ENCODE measurements around the gene EFCAB9.

Gene EFCAB9

GRCh38 chr5:172171118-172171517, 22.9 kb upstream of the EFCAB9 start:
- DNase-seq: no peak
- H3K36me3 ChIP-seq: no peaks in the 10 kb centered on the region
- no peaks in the 10 kb centered on the region for H3K9me3 ChIP-seq
- peaks cover 0 to 9% (median 4%) of the 10 kb centered on the region in 4 donors for H3K4me1 ChIP-seq
- no peak overlapping the region for H3K4me3 ChIP-seq
- H3K27ac ChIP-seq: no peak overlapping the region
- no peak for TF ChIP-seq CTCF (IDR thresholded peaks at IDR 0.05)
- intact Hi-C loops (cut with DNase I; ENCODE audit: low total_unique reads): no loop called here
- H3K27me3 ChIP-seq: no peaks in the 10 kb centered on the region

- H3K4me1 ChIP-seq: peaks cover 0 to 9% (median 4%) of the 10 kb centered on the region in 4 donors
- H3K27ac ChIP-seq: no peak overlapping the region
- no peaks in the 10 kb centered on the region for H3K36me3 ChIP-seq
- no peak for TF ChIP-seq CTCF (IDR thresholded peaks at IDR 0.05)
- intact Hi-C loops (cut with DNase I; ENCODE audit: low total_unique reads): no loop called here
- no peaks in the 10 kb centered on the region for H3K27me3 ChIP-seq
- H3K9me3 ChIP-seq: no peaks in the 10 kb centered on the region
- no peak overlapping the region for H3K4me3 ChIP-seq
- DNase-seq: no peak
These were observed 20.9 kb upstream of the EFCAB9 start for GRCh38 chr5:172172912-172173563.

GRCh38 chr5:172173564-172174153, 20.3 kb upstream of the EFCAB9 start:
- no peak for TF ChIP-seq CTCF (IDR thresholded peaks at IDR 0.05)
- no peak overlapping the region for H3K27ac ChIP-seq
- peaks cover 0 to 9% (median 4%) of the 10 kb centered on the region in 4 donors for H3K4me1 ChIP-seq
- no peak for DNase-seq
- no peaks in the 10 kb centered on the region for H3K9me3 ChIP-seq
- intact Hi-C loops (cut with DNase I; ENCODE audit: low total_unique reads): no loop called here
- no peak overlapping the region for H3K4me3 ChIP-seq
- no peaks in the 10 kb centered on the region for H3K36me3 ChIP-seq
- H3K27me3 ChIP-seq: no peaks in the 10 kb centered on the region

GRCh38 chr5:172175263-172175719, 18.7 kb upstream of the EFCAB9 start:
- Histone ChIP-seq H3K27me3 (no peaks in the 10 kb centered on the region), H3K4me1 (peaks cover 0 to 14% (median 2%) of the 10 kb centered on the region in 4 donors), H3K27ac (no peak overlapping the region), H3K36me3 (no peaks in the 10 kb centered on the region), H3K9me3 (no peaks in the 10 kb centered on the region), H3K4me3 (no peak overlapping the region)
- peak; percentile 61 to 72 for DNase-seq
- no peak for TF ChIP-seq CTCF (IDR thresholded peaks at IDR 0.05)
- intact Hi-C loops (cut with DNase I; ENCODE audit: low total_unique reads): no loop called here

GRCh38 chr5:172177176-172177575, 16.8 kb upstream of the EFCAB9 start:
- DNase-seq: no peak
- Histone ChIP-seq H3K27ac (no peak overlapping the region), H3K4me1 (peaks cover 0 to 5% (median 0%) of the 10 kb centered on the region in 4 donors), H3K9me3 (no peaks in the 10 kb centered on the region), H3K4me3 (no peak overlapping the region), H3K36me3 (no peaks in the 10 kb centered on the region), H3K27me3 (no peaks in the 10 kb centered on the region)
- TF ChIP-seq CTCF (IDR thresholded peaks at IDR 0.05): no peak
- intact Hi-C loops (cut with DNase I; ENCODE audit: low total_unique reads): no loop called here
